ENCODE measurements around the gene TMPRSS3. TPM values are rescaled to one million over a fixed set of nuclear protein-coding genes. Genes with fewer than 3 reads are reported as not detected.
A peak's percentile ranks its signal among the peaks of the same experiment; 100 is the strongest.

The TMPRSS3 gene
- total RNA-seq, 1 experiment from 2014 or later: not detected

DNA sequence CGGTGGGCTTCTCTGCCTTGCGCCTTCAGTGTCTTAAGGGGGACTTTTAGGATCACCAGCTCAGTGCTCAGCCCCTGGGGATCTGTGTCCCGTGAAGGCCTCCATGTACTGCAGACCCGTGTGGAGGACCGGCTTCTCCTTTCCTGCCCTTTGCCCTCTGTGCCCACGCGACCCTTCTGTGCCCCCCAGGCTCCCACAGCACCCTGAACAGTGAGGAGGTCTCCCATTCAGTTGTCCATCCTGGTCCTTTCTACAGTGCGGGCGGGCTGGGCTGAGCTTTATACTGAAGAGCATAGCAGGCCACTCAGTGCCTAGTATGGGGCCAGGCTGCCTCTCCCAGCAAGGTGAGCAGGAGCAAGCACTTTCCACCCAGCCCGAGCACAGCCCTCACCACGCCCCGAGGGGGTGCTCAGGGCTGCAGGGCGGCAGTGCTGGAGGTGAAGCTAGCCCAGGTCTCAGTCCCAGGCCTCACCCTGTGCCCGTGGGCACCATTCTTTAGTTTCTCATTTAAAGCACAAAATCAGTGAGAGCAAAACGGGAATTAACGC, 21.9 kb downstream of the TMPRSS3 start:
- DNase-seq (ENCODE audit: low read depth): no peak

DNA sequence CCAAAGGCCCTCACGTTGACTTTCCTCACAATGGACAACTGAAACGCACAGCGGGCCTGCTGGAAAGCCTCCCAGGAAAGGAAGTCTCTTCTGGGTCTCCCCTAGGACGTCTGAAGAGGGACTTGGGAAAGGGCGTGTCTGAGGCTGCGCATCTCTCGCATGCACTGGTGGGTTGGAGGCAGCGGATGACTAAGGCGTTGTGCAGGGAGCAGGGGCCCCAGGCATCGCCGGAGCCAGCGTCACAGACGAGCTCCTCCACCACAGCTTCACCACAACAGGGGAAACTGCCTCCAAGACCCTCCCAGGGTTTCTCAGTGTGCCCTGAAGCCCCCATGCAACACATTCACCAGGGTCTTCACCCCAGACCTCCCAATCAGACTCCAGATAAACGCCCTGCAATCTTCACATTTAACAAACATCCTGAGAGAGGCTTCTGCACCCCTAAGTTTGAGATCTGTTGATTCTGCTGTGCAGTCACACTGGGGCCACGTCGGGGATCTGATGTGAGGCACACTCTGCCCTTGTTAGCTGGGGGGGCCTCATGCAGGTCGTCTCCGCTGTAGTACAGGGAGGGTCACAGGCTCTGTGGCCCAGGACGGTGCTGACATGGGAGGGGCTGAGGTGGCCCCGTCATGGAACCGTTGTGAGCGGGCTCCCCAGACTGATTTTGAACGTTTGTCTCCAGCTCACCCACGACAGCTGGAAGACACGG, 22.5 kb downstream of the TMPRSS3 start:
- peak; percentile 20 for DNase-seq (ENCODE audit: low read depth)

DNA sequence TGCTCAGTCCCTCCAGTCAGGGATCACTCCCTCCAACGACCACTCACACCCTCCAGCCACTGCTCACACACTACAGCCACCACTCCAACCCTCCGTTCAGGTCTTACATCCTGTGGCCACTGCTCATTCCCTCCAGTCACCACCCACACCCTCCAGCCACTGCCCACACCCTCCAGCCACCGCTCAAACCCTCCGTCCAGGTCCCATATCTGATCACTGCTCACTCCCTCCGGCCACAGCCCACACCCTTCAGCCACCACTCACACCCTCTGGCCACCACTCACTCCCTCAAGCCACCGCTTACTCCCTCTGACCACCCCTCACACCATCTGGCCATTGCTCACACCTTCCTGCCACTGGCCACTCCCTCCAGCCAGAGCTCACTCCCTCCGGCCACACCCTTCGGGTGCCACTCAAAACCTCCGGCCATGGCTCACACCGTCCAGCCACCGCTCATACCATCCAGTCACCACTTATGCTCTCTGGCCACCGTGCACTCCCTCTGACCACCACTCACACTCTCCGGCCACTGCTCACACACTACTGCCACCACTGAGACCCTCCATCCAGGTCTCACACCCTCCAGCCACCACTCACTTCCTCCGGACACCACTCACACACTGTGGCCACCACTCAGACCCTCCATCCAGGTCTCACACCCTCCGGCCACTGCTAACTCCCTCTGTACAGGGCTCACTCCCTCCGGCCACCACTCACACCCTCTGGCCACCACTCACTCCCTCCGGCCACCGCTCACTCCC, 24.8 kb downstream of the TMPRSS3 start:
- no peak for DNase-seq (ENCODE audit: low read depth)

DNA sequence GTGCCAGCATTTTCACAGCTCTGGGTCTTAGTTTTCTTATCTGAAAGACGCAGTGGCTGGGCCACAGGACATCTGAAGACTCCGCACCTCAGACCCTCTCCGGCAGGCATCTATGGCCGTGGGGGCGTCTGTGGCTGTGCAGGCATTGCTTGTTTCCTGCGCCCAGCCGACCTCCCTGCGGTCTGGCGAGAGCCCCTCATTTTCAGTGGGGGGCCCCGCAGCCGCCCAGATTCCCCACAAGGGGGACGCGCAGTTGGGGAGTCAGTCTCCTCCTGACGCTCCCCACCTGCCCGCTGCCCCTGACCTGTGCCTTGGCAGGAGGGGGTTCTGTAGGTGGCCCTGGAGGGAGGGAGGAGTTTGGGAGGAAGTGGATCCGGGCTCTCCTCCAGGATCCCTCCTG, 26.0 kb downstream of the TMPRSS3 start:
- DNase-seq (ENCODE audit: low read depth): no peak

DNA sequence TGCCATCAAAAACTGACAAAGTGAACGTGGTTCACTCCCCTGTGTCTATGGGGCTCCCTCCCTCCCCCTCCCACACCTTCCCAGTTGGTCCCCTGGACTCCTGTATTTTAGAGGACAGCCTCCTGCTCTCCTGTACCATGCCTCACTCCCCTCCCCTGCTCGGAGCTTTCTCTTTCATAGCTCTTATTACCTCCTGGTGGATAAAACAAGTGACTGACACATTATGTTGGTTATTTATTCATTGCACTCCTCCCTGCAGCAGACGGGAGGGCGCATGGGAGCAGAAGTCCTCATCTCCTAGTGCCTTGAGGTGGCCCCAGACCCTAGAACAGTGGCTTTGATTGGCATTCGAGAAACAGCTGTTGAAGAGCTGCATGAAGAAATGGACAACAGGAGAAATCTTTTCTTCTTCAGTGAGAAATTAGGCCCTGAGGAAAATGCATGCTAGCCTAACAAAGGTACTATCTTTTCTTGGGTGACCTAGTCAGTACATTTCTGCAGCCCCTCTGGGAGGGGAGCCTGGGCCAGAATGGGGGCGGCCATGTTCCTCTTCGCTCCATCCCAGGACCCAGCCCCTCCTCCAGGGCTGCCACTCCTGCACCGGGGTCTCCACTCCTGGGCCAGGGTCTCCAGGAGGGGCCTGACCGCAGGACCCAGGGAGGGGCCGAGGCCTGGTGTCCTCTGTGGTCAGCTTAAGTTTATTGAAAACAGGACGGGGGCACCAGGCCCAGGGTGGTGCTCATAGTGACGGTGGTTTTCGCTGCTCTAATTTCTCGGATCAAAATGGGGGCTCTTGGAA, 28.3 kb downstream of the TMPRSS3 start:
- DNase-seq (ENCODE audit: low read depth): no peak

DNA sequence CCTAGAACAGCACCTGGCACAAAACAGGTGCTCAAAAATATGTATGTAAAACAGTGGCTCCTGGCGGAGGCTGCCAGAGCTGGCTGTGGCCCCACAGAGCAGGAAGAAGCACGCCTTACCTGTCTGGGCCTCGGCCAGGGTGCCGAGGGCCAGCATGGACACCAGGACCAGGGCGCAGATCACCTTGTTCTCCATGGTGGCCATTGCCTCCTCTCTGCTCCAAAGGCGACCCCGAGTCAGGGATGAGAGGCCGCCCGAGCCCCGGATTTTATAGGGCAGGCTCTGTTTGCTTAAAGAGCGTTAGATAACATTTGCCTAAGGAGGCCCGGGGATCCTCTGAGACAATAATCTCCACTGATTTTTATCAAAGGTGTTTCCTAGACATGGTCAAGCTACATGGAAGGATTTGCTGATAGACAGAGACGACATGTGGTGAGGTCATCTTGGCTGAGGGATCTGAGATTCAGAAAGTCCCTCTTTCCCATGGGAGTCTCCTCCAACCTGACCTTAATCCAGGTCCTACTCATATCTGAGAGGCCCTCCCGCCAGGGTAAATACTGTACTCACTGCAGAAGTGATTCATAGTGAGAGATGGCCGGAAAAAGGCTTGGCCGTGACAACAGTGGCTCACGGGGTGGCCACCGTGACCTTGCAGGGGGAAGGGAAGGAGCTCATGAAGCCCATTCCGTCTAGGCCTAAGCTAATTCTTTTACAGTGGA, 29.4 kb downstream of the TMPRSS3 start, which contains the start of gene TFF1:
Gene TFF1 (minus strand): TSS at position 244 of the 719 bp plus-strand sequence. CDS start 40 bp downstream, at position 204.
- DNase-seq (ENCODE audit: low read depth): peak; percentile 69

DNA sequence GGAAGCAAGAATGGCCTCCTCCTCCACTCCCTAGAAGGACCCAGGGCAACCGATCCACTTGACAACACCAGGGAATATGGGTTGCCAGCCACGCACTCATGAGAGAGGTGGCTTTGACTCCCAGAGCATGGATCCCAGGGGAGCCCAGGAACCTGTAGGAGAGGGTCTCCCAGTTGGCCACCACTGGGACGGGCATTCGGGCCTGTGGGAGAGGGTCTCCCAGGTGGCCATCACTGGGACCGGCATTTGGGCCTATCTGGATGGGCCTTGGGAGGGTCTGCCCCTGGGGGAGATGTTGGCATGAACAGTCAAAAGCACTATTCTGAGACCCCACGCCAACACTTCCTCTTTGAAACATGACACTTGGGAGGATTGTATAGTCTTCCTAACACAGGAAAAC, 30.1 kb downstream of the TMPRSS3 start:
- no peak for DNase-seq (ENCODE audit: low read depth)

DNA sequence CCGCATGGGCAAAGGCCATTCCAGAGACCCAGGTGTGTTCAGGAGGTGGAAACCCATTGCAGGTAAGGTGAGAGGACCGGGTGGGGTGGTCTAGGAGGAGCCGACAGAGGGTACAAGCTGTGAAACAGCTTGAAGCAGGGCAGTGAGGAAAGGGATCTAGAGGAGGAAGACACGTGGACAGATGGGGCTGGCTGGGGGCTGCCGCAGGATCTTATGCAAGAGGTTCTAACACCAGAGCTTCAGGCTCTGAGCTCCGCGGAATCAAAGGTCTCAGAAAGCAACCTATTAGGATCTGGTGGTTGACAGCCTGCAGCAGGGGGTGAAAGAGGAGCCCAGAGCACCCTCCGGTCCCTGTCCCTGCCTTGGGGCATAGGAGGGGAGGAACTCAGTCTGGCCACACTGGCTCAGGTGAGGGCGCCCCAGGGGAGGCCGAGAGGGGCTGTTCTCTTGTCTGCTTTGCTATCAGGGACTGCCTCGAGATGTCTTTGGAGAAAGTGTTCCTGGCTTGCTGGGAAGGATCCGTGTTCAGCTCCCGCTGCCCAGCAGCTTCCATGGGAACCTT, 31.5 kb downstream of the TMPRSS3 start:
- DNase-seq (ENCODE audit: low read depth): no peak

DNA sequence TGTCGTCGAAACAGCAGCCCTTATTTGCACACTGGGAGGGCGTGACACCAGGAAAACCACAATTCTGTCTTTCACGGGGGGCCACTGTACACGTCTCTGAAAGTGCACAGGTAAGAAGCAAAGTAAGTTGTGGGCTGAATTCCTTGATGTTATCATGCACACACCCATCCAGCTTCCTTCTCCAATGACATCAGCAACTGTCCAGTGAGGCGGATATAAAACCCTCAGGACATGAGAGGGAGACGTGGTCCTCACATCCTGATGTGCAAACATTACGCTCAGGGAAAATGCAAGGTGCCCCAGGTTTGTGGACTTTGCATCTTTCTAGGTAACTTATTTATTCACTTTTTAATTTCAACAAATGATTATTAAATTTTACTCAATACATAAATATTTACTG, 32.5 kb downstream of the TMPRSS3 start:
- no peak for DNase-seq (ENCODE audit: low read depth)

DNA sequence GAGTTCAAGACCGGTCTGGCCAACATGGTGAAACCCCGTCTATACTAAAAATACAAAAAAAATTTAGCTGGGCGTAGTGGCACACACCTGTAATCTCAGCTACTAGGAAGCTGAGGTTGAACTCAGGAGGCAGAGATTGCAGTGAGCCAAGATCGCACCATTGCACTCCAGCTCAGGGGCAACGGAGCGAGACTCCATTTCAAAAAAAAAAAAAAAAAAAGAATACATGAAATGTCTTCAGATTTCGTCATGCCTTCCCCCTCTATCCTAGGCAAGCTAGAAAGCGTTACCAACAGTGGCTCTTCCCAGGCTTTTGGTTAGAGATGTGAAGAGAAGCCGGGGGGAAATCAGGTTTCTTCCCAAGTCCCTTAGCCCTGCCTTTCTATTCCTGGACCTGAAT, 33.2 kb downstream of the TMPRSS3 start:
- no peak for DNase-seq (ENCODE audit: low read depth)

DNA sequence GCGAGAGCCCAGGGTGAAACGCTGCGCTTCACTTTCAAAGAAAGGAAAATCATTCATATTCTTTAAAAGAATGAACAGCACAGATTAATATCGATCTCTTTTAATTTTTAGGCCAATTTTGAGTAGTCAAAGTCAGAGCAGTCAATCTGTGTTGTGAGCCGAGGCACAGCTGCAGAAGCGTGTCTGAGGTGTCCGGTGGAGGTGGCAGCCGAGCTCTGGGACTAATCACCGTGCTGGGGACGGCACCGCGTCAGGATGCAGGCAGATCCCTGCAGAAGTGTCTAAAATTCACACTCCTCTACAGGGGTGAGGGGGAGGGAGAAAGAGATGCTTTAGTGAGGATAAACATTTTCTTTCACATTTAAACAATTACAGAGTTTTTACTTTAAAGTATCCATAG, 33.7 kb downstream of the TMPRSS3 start:
- DNase-seq (ENCODE audit: low read depth): no peak

DNA sequence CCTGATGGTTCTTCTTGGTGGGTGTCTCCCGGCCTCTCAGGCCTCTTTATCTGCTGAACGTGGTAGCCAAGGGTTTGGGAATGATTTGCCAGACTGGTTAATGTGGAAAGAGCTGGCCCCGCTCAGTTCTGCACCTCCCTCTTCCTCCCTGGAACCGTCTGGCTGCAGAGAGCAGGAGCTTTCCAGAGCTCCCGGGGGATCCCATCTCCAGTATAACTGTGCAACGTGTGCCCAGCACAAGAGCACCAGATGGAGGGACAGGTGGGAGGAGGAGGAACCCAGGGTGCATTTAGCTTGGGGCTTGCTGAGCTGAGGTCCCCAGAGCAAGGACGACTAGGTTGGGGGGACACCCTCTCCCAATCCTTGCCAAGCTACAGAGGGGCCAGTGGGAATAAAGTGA, 34.6 kb downstream of the TMPRSS3 start:
- DNase-seq (ENCODE audit: low read depth): no peak

DNA sequence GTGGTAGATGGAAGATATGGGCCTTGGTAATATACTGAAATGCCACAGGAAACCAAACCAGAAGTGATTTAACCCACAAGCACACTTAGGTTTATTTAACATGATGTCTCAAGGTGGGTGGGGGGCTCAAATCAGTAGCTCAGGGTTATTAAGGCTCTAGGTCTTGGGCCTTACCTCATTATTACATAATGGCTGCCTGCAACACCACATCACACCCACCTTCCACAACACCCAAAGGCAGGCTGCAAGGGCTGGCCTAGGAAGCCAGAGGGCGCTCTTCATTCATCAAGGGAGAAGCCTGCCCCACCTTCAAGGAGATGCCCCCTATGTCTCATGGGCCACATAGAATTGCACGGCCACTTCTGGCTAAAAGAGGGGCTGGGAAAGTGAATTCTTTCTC, 35.5 kb downstream of the TMPRSS3 start:
- DNase-seq (ENCODE audit: low read depth): no peak

DNA sequence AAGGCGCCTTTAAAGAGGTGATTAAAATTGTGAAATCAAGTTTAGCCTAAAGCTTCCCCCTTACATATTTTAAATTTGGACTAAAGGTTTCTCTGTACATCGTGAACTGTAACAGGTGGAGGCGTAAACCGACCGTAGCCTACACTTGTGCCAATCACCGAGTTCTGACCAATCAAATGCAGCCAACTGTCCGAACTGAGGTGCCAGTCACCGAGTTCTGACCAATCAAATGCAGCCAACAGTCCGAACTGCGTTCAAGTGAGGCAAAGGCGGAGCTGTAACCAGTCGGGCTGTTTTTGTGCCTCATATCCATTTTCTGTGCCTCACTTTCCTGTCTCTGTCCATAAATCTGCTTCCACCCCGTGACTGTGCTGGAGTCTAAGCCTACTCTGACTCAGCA, 36.9 kb downstream of the TMPRSS3 start:
- DNase-seq (ENCODE audit: low read depth): peak; percentile 36

DNA sequence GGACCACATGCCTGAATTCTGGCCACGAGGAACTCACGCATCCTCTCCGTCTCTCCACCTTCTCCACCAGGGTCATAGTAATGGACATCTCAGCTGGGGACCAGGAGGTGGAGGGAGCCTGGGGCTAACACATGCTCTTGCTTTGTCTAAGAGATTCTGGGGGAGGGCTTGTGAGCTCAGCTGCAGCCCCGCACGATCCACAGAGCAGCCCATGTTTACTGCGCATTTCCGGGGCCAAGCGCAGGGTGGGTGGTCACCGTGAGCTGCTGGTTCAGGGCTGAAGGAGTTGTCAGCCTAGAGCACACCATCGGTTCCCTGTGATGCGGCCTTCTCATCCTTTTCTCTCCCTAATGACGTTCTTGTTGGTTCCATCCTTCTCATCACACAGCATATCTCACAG, 37.6 kb downstream of the TMPRSS3 start:
- no peak for DNase-seq (ENCODE audit: low read depth)

DNA sequence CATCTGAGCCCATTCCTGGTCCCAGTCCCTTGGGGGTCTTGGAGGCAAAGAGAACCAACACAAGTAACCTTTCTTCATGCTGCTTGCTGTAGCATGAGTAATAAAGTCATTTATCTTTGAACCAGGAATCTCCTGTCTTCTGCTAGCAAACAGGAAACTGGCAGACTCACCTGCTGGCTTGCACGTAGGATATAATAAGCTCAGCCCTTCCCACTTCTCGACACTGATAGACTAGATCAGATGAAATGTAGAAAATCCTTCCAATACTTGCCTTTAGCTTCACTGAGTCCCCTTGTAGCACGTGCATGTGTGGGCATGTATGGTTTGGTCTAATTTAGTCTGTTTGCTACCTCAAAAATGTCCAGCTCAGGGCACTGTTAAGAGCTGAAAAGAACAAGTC, 38.5 kb downstream of the TMPRSS3 start:
- DNase-seq (ENCODE audit: low read depth): no peak

DNA sequence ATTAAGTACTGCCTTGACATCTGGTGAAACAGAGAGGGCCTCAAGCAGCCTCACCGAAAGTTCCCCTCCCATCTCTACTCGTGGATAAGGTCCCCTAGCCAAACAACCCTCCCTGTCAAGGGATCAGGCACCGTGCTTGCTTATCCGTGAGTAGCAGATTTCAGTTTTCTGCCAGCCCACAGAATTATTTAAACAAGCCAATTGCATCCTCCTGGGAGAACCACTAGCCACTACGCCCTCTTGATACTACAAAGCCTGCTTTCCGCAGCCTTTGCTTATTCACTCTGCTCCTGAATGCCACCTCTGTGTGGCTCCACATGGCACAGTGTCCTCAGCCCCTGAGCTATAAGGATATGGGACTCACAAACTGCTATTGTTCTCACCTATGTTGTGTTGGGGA, 39.2 kb downstream of the TMPRSS3 start:
- no peak for DNase-seq (ENCODE audit: low read depth)

DNA sequence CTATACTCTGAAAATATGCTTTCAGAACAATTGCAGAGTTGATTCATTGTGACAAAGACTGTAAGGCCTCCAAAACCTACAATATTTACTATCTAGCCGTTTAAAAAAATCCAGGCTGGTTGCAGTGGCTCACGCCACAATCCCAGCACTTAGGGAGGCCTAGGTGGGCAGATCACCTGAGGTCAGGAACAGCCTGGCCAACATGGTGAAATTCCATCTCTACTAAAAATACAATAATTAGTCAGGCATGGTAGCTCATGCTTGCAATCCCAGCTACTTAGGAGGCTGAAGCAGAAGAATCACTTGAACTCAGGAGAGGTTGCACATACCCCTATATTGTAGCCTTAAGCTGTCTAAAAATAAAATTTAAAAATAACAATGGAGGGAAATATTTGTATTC, 39.8 kb downstream of the TMPRSS3 start:
- no peak for DNase-seq (ENCODE audit: low read depth)

DNA sequence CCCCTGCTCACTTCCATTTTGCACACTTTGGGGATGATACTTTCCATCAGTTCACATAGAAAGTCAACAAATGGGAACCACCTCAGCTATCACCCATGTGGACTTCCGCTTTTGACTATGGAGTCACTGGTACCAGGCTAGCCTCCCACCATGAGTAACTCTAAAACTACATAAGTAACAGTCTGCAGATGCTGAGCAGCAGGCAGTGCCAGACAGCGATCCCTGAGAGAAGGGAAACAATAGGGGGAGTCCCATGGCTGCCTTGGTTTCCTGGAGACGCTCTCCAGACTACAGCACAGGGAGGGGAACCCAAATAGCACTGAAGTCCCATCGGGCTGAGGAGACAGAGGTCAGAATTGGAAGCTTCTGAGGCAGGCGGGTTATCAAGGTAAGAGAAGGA, 42.2 kb downstream of the TMPRSS3 start:
- DNase-seq (ENCODE audit: low read depth): no peak

DNA sequence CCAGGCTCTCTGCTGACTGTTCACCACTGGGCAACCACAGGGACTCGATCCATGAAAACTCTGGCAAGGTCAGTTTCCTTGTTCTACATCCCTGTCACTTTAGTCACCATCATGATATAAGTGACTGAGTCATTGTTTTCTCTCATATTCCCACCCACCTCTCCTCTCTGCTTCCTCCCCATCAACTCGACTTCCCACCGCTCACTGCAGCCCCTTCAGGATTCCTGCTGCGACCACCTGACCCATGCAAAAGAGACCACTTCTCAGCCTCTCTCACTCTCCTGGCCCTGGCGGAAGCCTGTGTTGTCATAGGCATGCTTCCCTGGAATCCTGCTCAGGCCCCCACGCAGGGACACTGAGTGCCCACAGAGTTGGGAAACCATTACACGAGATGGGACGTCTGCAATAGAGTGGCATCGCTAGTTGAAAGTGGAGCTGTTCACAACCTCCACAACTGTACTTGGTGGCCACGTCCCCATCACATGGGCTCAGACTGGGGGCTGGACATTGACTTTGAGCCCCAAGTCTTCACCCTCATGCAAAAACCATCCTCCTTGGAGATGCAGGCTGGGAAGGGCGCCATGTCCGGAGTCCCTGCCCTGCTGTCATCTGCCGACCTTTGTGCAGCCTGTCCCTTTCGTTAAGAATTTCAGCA, 43.3 kb downstream of the TMPRSS3 start:
- peak; percentile 5 for DNase-seq (ENCODE audit: low read depth)
